Heart left ventricle (tissue), 16 donors: ENCODE data around the gene CAPN7. TPM values are rescaled to one million over a fixed set of nuclear protein-coding genes. Genes with fewer than 3 reads are reported as not detected.
"Not testable (repeated sequence)": the region's sequence is repeated elsewhere in the genome, so short reads cannot be mapped to it uniquely, and the experiment has no call there.

Experiments
- ATAC-seq, 4 donors: fragments of 200-7000 bp; cut with Tn5 transposase; one replicate each; pipeline ENCODE4 v1.9.1; 2020 to 2022; ENCODE audit warnings: moderate library complexity in 4 of 4, mild to moderate bottlenecking in 3 of 4, moderate number of reproducible peaks in 1 of 4
- DNase-seq, 5 donors: peaks; one replicate each; pipeline ENCODE4 v3.0.0-alpha.2; 2020
- H3K27ac ChIP-seq, 12 donors: fragments of 200-600 bp; sonication (generic) in 4 of 12; one replicate each; pipeline versions ENCODE4 v1.5.0 to v1.8.0; 2016 to 2022; ENCODE audit warnings: mild to moderate bottlenecking in 2 of 12
- H3K27me3 ChIP-seq, 9 donors: fragments of 200-600 bp; sonication (generic) in 2 of 9; one replicate each; pipeline versions ENCODE4 v1.5.1 to v1.8.0; 2016 to 2022; ENCODE audit warnings: mild to moderate bottlenecking in 3 of 9
- H3K36me3 ChIP-seq, 9 donors: fragments of 200-600 bp; sonication (generic) in 2 of 9; one replicate each; pipeline versions ENCODE4 v1.5.0 to v1.8.0; 2018 to 2022; ENCODE audit warnings: mild to moderate bottlenecking in 2 of 9
- H3K4me1 ChIP-seq, 12 donors: fragments of 200-600 bp; sonication (generic) in 4 of 12; one replicate each; pipeline versions ENCODE4 v1.5.0 to v1.8.0; 2016 to 2022; ENCODE audit warnings: mild to moderate bottlenecking in 3 of 12
- H3K4me3 ChIP-seq, 12 donors: fragments of 200-600 bp; sonication (generic) in 4 of 12; one replicate each; pipeline versions ENCODE4 v1.5.0 to v1.8.0; 2017 to 2022; ENCODE audit warnings: mild to moderate bottlenecking in 9 of 12, moderate library complexity in 4 of 12
- H3K9me3 ChIP-seq, 12 donors: fragments of 200-600 bp; sonication (generic) in 4 of 12; one replicate each; pipeline versions ENCODE4 v1.5.0 to v1.8.0; 2016 to 2022; ENCODE audit warnings: mild to moderate bottlenecking in 1 of 12
- POLR2A ChIP-seq, 2 donors: fragments of 450-650 bp; IDR thresholded peaks; one replicate each; pipeline ENCODE4 v1.6.1; 2017; ENCODE audit warnings: antibody characterized with exemption in 2 of 2, mild to moderate bottlenecking in 2 of 2, moderate library complexity in 2 of 2
- WGBS, 4 donors: extraction: QIAGEN DNeasy Blood & Tissue Kit in 2 of 4; methylation state at CpG; one replicate each; pipeline versions ENCODE4 v1.1.5 to v1.1.7; 2013 to 2018; 5-methylcytosine and 5-hydroxymethylcytosine counted together
- intact Hi-C, 10 donors: fragments of 100-400 bp; cut with DNase I; formaldehyde crosslinking; loops; one replicate each; pipeline versions ENCODE4 v1.11.1 to v1.14.2; 2022
- polyA plus RNA-seq, 2 donors: library from polyadenylated mRNA; stranded (reverse); fragments of 200-250 nt; gene quantifications; one replicate each; pipeline ENCODE4 v1.2.3, GENCODE V29; 2013
- total RNA-seq, 9 donors: library from RNA; depleted of rRNA in 2 of 9; stranded (reverse); fragments of >200 nt in 2 of 9; fragmentation: NEBNext Ultra II Directional in 3 of 9; extraction: Animal tissue kit (Norgen Biotek cat#: 25700) in 3 of 9; gene quantifications; one replicate each; pipeline versions ENCODE4 v1.1.0 to v1.2.4, GENCODE V29; 2016 to 2023
- TF ChIP-seq, protein P1 (sequence below), 12 donors: fragments of 200-600 bp; sonication (generic) in 4 of 12; IDR thresholded peaks; one replicate each; pipeline versions ENCODE4 v1.5.0 to v1.8.0; 2018 to 2022; ENCODE audit warnings: antibody characterized with exemption in 12 of 12, mild to moderate bottlenecking in 5 of 12
- donor health status: ischemic (EF 13 %, LVEDD 7.1; RV severe dilation, severe dysfunction).
- donor health status: healthy with polysubstance abuse.
- donor health status: DM: no; HTN: yes; CAD: no.
- donor health status: DM: no; HTN: no; CAD: no.
- donor health status: ischemic (EF 25% LVEDD 6.9; RV normal size, moderate dysfunction).
- donor health status: ischemic (EF 25% LVEDD 5.7; RV mildly dilated, moderate dysfunction).
- donor health status: healthy.
- donor health status: DM: yes; HTN: yes; CAD: no.
- donor health status: ischemic (EF 35%, LVEDD 5.7; RV mildly dilated, moderate dysfunction).
- donor health status: nonischemic (EF 11% LVEDD 7.7; RV severe dilation, severe dysfunction).
- donor health status: DM: yes; HTN: yes; CAD: no.
- donor health status: PGD.
- donor health status: ischemic (EF 29% LVEDD 5.4; RV normal size, mild dysfunction).
- donor health status: nonischemic (EF 23%, LVEDD 6.1; RV moderate dilation, normal function).

The CAPN7 gene
- total and polyA plus RNA-seq, 11 donors, result 9.1 to 38.2 (median 24.2) TPM

DNA sequence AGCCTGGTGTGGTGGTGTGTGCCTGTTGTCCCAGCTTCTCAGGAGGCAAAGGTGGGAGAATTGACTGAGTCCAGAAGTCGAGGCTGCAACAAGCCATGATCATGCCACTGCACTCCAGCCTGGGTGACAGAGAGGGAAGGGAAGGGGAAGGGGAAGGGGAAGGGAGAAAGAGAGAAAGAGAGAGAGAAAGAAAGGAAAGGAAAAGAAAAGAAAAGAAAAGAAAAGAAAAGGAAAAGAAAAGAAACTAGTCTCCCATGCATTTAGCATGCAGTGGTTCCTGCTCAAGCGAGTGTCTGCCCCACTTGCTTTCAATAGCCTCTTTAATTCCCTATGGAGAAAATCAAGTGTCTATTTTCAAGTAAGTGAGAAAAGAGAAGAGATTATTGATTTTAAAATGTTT lies 20.6 kb upstream of the CAPN7 start:
- peaks cover 0 to 12% (median 0%) of the 10 kb centered on the region in 12 donors for H3K4me1 ChIP-seq
- H3K36me3 ChIP-seq, result no peaks in the 10 kb centered on the region
- ATAC-seq, result no peak
- WGBS, 4 donors, result 75 to 89% (median 84%) methylated on average over 2 of the region's 2 CpGs
- TF ChIP-seq POLR2A (IDR thresholded peaks at IDR 0.05), result no peak
- TF ChIP-seq, protein P1, sequence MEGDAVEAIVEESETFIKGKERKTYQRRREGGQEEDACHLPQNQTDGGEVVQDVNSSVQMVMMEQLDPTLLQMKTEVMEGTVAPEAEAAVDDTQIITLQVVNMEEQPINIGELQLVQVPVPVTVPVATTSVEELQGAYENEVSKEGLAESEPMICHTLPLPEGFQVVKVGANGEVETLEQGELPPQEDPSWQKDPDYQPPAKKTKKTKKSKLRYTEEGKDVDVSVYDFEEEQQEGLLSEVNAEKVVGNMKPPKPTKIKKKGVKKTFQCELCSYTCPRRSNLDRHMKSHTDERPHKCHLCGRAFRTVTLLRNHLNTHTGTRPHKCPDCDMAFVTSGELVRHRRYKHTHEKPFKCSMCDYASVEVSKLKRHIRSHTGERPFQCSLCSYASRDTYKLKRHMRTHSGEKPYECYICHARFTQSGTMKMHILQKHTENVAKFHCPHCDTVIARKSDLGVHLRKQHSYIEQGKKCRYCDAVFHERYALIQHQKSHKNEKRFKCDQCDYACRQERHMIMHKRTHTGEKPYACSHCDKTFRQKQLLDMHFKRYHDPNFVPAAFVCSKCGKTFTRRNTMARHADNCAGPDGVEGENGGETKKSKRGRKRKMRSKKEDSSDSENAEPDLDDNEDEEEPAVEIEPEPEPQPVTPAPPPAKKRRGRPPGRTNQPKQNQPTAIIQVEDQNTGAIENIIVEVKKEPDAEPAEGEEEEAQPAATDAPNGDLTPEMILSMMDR (IDR thresholded peaks at IDR 0.05), result no peak
- no peak overlapping the region for H3K4me3 ChIP-seq
- no peak for DNase-seq
- H3K27me3 ChIP-seq, result no peaks in the 10 kb centered on the region
- intact Hi-C loops, result no loop called here
- no peaks in the 10 kb centered on the region for H3K9me3 ChIP-seq
- no peak overlapping the region for H3K27ac ChIP-seq

GRCh38 chr3:15186101-15186476 lies 20.0 kb upstream of the CAPN7 start:
- ATAC-seq (no peak), DNase-seq (no peak)
- WGBS, 4 donors, result 82 to 88% (median 85%) methylated on average over 1 of the region's 1 CpG
- no peaks in the 10 kb centered on the region for H3K36me3 ChIP-seq
- TF ChIP-seq, protein P1 (IDR thresholded peaks at IDR 0.05), result no peak
- TF ChIP-seq POLR2A (IDR thresholded peaks at IDR 0.05), result no peak
- intact Hi-C loops, result no loop called here
- H3K9me3 ChIP-seq, result no peaks in the 10 kb centered on the region
- peaks cover 0 to 12% (median 0%) of the 10 kb centered on the region in 12 donors for H3K4me1 ChIP-seq
- no peaks in the 10 kb centered on the region for H3K27me3 ChIP-seq
- no peak overlapping the region for H3K27ac ChIP-seq
- no peak overlapping the region for H3K4me3 ChIP-seq

DNA sequence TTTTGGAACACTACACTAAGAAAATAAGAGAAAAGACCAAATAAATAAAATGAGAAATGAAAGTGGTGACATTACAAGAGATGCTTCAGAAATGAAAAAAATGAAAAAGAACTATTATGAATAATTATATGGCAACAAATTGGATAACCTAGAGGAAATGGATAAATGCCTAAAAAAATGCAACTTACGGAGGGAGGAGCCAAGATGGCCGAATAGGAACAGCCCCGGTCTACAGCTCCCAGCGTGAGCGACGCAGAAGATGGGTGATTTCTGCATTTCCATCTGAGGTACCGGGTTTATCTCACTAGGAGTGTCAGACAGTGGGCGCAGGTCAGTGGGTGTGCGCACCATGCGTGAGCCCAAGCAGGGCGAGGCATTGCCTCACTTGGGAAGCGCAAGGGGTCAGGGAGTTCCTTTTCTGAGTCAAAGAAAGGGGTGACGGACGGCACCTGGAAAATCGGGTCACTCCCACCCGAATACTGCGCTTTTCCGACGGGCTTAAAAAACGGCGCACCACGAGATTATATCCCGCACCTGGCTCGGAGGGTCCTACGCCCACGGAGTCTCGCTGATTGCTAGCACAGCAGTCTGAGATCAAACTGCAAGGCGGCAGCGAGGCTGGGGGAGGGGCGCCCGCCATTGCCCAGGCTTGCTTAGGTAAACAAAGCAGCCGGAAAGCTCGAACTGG lies 19.4 kb upstream of the CAPN7 start:
- WGBS, 4 donors, result 91 to 97% (median 94%) methylated on average over 11 to 19 of the region's 33 CpGs
- ATAC-seq, DNase-seq, H3K27me3 ChIP-seq, H3K36me3 ChIP-seq, H3K27ac ChIP-seq, intact Hi-C loops, H3K4me3 ChIP-seq, H3K9me3 ChIP-seq: not testable (repeated sequence)
- peaks cover 0 to 10% (median 0%) of the 10 kb centered on the region in 12 donors for H3K4me1 ChIP-seq

GRCh38 chr3:15197340-15198029 lies 8.6 kb upstream of the CAPN7 start:
- intact Hi-C loops, result no loop called here
- ATAC-seq (no peak), DNase-seq (no peak)
- no peaks in the 10 kb centered on the region for H3K9me3 ChIP-seq
- WGBS, 4 donors, result 72 to 91% (median 90%) methylated on average over 3 of the region's 3 CpGs
- H3K36me3 ChIP-seq, result no peaks in the 10 kb centered on the region
- TF ChIP-seq, protein P1 (IDR thresholded peaks at IDR 0.05), result no peak
- no peak for TF ChIP-seq POLR2A (IDR thresholded peaks at IDR 0.05)
- no peak overlapping the region for H3K27ac ChIP-seq
- no peak overlapping the region for H3K4me3 ChIP-seq
- H3K4me1 ChIP-seq, result no peaks in the 10 kb centered on the region
- H3K27me3 ChIP-seq, result no peaks in the 10 kb centered on the region
